ENCODE measurements around the gene ZP3. TPM values are rescaled to one million over a fixed set of nuclear protein-coding genes. Genes with fewer than 3 reads are reported as not detected.
"Not testable (repeated sequence)": the region's sequence is repeated elsewhere in the genome, so short reads cannot be mapped to it uniquely, and the experiment has no call there.

ZP3 gene
- total RNA-seq, 1 donor from 2014 or later, result 1.0 TPM

GRCh38 chr7:76405738-76406137 is 19.0 kb upstream of the ZP3 start:
- DNase-seq, result no peak

DNA sequence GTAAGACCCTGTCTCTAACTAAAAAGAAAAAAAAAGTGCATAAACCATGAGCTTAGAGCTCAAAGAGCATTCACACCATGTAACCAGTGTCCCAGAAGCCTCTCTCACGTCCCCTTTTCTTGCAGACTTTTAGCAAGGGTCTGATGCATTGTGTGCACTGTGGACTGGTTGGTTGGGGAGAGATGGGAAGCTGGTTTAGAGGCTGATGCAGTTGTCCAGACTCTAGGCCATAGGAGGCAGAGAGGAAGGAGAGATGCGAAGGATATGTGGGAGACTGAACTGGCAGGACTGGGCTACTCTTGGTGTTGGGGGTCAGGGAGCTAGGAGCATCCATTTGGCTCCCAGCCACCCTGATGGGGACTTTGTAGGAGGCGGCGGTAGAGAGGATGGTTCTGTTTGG is 17.0 kb upstream of the ZP3 start:
- no peak for DNase-seq

DNA sequence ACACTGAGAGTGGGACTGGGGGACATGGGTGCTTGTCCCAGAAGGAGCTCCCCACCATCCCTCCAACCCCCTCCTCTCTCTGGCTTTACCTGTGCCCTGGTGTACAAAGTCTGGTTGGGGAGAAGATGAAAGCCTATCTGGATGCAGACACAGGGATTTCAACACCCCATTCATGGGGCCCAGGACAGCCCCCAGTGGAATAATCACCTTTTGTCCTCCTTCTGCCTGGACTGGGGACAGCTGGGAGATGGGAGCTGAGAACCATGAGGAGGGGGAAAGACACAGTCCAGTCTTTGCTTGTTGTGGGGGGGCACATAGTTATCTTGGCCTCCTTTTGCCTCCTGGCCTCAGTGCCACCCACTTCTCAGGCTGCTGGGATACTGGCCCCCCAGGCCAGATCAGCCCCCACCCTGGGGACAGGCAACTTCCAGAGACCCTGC is 16.6 kb upstream of the ZP3 start:
- DNase-seq, result no peak

- no peak for DNase-seq
Observed at GRCh38 chr7:76409537-76409936, 15.2 kb upstream of the ZP3 start, which contains the start of gene SSC4D. Gene SSC4D (minus strand): TSS chr7:76409697. CDS start chr7:76404439, 5,258 bp downstream.

- DNase-seq, result peak; percentile 19
Observed at GRCh38 chr7:76411626-76412025, 13.1 kb upstream of the ZP3 start.

DNA sequence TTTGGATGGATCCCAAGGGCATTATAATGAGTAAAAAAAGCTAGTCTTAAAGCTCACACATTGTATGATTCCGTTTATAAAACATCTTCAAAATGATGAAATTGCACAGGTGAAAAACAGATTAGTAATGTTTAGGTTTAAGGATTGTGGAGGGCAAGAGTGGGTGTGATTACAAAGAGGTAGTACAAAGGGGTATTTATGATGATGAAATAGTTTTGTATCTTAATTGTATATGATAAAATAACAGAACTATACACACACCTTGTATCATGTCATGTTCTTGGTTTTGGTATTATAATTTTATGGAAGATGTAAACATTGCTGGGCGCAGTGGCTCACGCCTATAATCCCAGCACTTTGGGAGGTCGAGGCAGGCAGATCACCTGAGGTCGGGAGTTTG is 12.5 kb upstream of the ZP3 start:
- DNase-seq, result no peak

GRCh38 chr7:76417654-76418310 is 7.0 kb upstream of the ZP3 start:
- DNase-seq, result not testable (repeated sequence)

DNA sequence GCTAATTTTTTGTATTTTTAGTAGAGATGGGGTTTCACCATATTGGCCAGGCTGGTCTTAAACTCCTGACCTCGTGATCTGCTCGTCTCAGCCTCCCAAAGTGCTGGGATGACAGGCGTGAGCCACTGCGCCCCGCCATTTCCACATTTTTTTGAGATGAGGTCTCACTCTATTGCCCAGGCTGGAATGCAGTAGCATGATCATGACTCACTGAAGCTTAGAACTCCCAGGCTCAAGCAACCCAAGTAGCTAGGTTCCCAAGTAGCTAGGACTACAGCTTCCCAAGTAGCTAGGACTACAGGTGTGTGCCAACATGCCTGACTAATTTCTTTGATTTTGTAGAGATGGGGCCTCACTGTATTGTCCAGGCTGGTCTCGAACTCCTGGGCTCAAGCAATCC is 3.7 kb upstream of the ZP3 start:
- DNase-seq, result peak; percentile 82

GRCh38 chr7:76423666-76424412 is 911 bp upstream of the ZP3 start:
- no peak for DNase-seq

GRCh38 chr7:76425156-76425555 is 406 bp downstream of the ZP3 start:
- DNase-seq, result no peak

DNA sequence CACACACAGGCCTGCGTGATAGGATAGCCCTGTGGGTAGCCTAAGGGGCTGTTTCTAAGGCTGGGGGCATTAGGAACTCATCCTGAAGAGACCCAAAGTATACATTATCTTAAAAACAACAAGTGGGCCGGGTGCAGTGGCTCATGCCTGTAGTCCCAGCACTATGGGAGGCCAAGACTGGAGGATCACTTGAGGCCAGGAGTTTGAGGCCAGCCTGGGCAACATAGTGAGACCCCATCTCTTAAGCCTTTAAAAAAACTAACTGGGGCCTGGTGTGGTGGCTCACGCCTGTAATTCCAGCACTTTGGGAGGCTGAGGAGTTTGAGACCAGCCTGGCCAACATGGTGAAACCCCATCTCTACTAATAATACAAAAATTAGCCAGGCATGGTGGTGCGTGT is 808 bp downstream of the ZP3 start:
- not testable (repeated sequence) for DNase-seq

DNA sequence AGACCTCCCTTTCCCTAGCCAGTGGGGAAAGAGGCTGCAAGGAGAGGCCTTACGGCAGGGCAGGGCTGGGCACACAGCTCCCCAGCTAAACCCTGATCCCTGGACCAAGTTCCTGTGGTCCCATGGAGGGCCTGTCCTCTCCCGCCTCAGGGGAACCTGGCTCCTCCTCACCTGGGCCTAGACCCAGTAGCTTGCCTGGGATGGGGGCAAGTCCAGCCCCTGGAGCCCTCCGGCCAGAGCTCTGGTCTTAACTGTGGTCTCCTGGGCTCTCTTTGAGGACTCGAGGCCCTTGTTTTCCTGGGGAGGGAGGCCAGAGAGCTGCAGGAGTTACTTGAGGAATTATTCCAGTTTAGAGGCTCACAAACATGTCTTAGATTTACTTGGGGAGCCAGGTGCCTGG is 1.5 kb downstream of the ZP3 start:
- DNase-seq, result no peak

GRCh38 chr7:76427635-76428034 is 2.9 kb downstream of the ZP3 start:
- no peak for DNase-seq

GRCh38 chr7:76428149-76428823 is 3.5 kb downstream of the ZP3 start:
- no peak for DNase-seq

GRCh38 chr7:76428868-76429805 is 4.4 kb downstream of the ZP3 start:
- peak; percentile 69 for DNase-seq

DNA sequence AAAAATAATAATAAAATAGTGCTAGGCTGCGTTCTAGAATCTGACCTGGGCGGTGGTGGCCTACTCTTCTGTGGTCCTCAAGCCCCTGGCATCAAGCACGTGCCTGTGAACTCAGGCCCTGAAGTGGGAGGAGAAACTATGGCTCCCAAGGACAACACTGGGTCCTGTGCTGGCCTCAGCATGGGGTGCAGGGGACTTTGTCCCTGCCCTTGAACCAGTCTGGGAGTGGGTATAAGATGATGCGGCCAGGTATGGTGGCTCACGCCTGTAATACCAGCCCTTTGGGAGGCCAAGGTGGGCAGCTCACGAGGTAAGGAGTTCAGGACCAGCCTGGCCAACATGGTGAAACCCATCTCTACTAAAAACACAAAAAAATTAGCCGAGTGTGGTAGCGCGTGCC is 5.5 kb downstream of the ZP3 start:
- no peak for DNase-seq

DNA sequence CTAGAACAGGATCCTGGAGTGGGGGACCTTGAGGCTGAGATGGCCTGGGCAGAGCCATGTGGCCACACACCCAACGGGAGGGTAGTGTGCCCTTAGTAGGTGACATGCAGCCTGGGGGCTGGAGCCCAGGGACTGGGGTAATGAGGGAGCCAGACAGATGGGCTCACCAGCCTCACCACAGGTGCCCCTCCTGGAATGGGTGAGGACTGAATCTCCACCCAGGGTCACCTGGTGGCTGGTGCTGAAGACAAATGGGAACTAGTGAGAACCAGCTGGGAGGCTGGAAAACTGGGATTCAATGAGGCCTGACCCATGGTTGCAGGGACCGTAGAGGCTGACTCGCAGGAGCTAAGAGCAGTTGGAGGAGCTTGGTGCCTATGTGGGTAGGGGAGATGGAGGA is 6.1 kb downstream of the ZP3 start:
- no peak for DNase-seq

GRCh38 chr7:76437873-76438272 is 13.1 kb downstream of the ZP3 start:
- DNase-seq, result peak; percentile 95

- not testable (repeated sequence) for DNase-seq
Observed at GRCh38 chr7:76439120-76439888, 14.6 kb downstream of the ZP3 start.

- DNase-seq, result not testable (repeated sequence)
Observed at GRCh38 chr7:76440404-76440803, 15.7 kb downstream of the ZP3 start.

DNA sequence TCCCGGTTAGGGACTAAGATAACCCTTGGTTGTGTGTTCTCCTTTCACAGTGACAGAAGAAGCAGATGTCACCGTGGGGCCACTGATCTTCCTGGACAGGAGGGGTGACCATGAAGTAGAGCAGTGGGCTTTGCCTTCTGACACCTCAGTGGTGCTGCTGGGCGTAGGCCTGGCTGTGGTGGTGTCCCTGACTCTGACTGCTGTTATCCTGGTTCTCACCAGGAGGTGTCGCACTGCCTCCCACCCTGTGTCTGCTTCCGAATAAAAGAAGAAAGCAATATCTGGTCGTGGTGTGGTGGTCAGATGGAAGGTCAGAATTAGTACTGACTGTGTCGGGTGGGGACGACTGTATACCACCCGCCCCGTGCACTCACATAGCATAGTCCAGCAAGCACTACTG is 17.0 kb downstream of the ZP3 start:
- not testable (repeated sequence) for DNase-seq

All from dermis blood vessel endothelial cell (primary cell).